GM12878 (cell line): ENCODE data around the gene NQO1. TPM values are rescaled to one million over a fixed set of nuclear protein-coding genes. Genes with fewer than 3 reads are reported as not detected.

Experiments
- ATAC-seq: fragments of 200-7000 bp; cut with Tn5 transposase; 3 replicates; pipeline ENCODE4 v1.9.1; 2020; ENCODE audit warnings: mild to moderate bottlenecking, moderate library complexity
- BruUV-seq: library from RNA; stranded (reverse); fragments of 400-500 nt; replicated peaks from 2 replicates; lab custom pipeline; 2021; lab: Mats Ljungman, UMichigan
- CTCF ChIA-PET: fragments of 300-600 bp; sonication (Branson Sonifier 250); formaldehyde crosslinking; extraction: SDS; loops from one replicate; lab custom pipeline; 2021; ENCODE audit warnings: inconsistent platforms; lab: Yijun Ruan, JAX
- POLR2A ChIA-PET: fragments of 350-600 bp; formaldehyde crosslinking; extraction: SDS; loops from one replicate; lab custom pipeline; 2021; ENCODE audit warnings: inconsistent platforms; lab: Charles Lee
- RAD21 ChIA-PET: fragments of 300-600 bp; sonication (Branson Sonifier 250); formaldehyde crosslinking; loops from one replicate; lab custom pipeline; 2023; ENCODE audit warnings: antibody characterized with exemption; ENCODE audit not compliant: unreplicated experiment; lab: Charles Lee
- SMC1A ChIA-PET: fragments of 300-600 bp; sonication (Branson Sonifier 250); formaldehyde crosslinking; loops from one replicate; lab custom pipeline; 2023; ENCODE audit not compliant: unreplicated experiment, uncharacterized antibody; lab: Charles Lee
- DNase-seq: peaks from one replicate; pipeline ENCODE4 v3.0.0-alpha.2; 2011; ENCODE audit warnings: low read depth, low spot score
- FAIRE-seq: peaks from 3 replicates; lab custom pipeline; 2011; peaks lifted over from hg19 to GRCh38; lab: Jason Lieb, UNC
- H2AFZ ChIP-seq: 2 replicates; pipeline ENCODE4 v1.6.0; 2011; ENCODE audit warnings: low read depth, low read length, control low read depth; ENCODE audit not compliant: control insufficient read depth
- H3K27ac ChIP-seq: 2 replicates; pipeline ENCODE4 v1.5.1; 2011; ENCODE audit warnings: control low read depth; ENCODE audit not compliant: control insufficient read depth, insufficient read depth
- H3K27me3 ChIP-seq, 2 experiments: replicated peaks in 1 of 2; 2 replicates each; pipeline versions ENCODE4 v1.6.0 to v1.6.1; 2011; ENCODE audit warnings: low read length in 1 of 2; ENCODE audit not compliant: control insufficient read depth in 2 of 2, insufficient read depth in 2 of 2
- H3K36me3 ChIP-seq, 2 experiments: 2 replicates each; pipeline ENCODE4 v1.5.1; 2011; ENCODE audit warnings: low read length in 1 of 2; ENCODE audit not compliant: control insufficient read depth in 2 of 2, insufficient read depth in 2 of 2
- H3K4me1 ChIP-seq: 2 replicates; pipeline ENCODE4 v1.6.1; 2011; ENCODE audit warnings: mild to moderate bottlenecking, low read length, moderate library complexity, mixed read lengths; ENCODE audit not compliant: control insufficient read depth, insufficient read depth
- H3K4me2 ChIP-seq: 2 replicates; pipeline ENCODE4 v1.6.0; 2011; ENCODE audit warnings: control low read depth; ENCODE audit not compliant: control insufficient read depth, insufficient read depth
- H3K4me3 ChIP-seq: fragments of 200-600 bp; sonication (generic); 2 replicates; pipeline ENCODE4 v1.5.1; 2016
- H3K79me2 ChIP-seq: 2 replicates; pipeline ENCODE4 v1.6.0; 2011; ENCODE audit warnings: low read length; ENCODE audit not compliant: control insufficient read depth, insufficient read depth
- H3K9ac ChIP-seq: 2 replicates; pipeline ENCODE4 v1.8.0; 2011; ENCODE audit warnings: low read length, control low read depth, mixed read lengths; ENCODE audit not compliant: control insufficient read depth, insufficient read depth
- H3K9me3 ChIP-seq: replicated peaks from 3 replicates; pipeline ENCODE4 v1.5.1; 2011; ENCODE audit warnings: mild to moderate bottlenecking, low read length; ENCODE audit not compliant: control insufficient read depth, insufficient read depth
- H4K20me1 ChIP-seq: 2 replicates; pipeline ENCODE4 v1.6.0; 2011; ENCODE audit not compliant: control insufficient read depth, insufficient read depth
- BHLHE40 ChIP-seq, 2 experiments: fragments of 450-650 bp in 1 of 2; IDR thresholded peaks; 2 replicates each; pipeline ENCODE4 v1.6.1; 2011 to 2017; ENCODE audit warnings: low read depth in 2 of 2, borderline replicate concordance in 1 of 2, improper control_type of control experiment in 1 of 2, low read length in 1 of 2, mild to moderate bottlenecking in 1 of 2
- GABPA ChIP-seq: IDR thresholded peaks from 2 replicates; pipeline ENCODE4 v1.6.1; 2014; ENCODE audit warnings: antibody characterized with exemption, low read depth, mild to moderate bottlenecking, inconsistent platforms
- MXI1 ChIP-seq: fragments of 150-350 bp; IDR thresholded peaks from 2 replicates; pipeline ENCODE4 v1.6.1; 2011; ENCODE audit warnings: low read depth, mild to moderate bottlenecking, inconsistent platforms, low read length, improper control_type of control experiment
- NFYB ChIP-seq: IDR thresholded peaks from 2 replicates; pipeline ENCODE4 v1.6.1; 2011; ENCODE audit warnings: low read depth, mild to moderate bottlenecking, low read length, improper control_type of control experiment, moderate library complexity; ENCODE audit not compliant: insufficient read depth
- NR2F1 ChIP-seq: fragments of 450-650 bp; conservative IDR thresholded peaks from 2 replicates; pipeline ENCODE4 v1.6.1; 2017; ENCODE audit warnings: mild to moderate bottlenecking
- POLR2AphosphoS5 ChIP-seq: IDR thresholded peaks from 2 replicates; pipeline ENCODE4 v1.6.1; 2011; ENCODE audit warnings: mild to moderate bottlenecking, low read length, inconsistent platforms
- SP1 ChIP-seq: IDR thresholded peaks from one replicate; pipeline ENCODE4 v1.6.1; 2011; ENCODE audit warnings: low read depth, low read length
- SUPT20H ChIP-seq: IDR thresholded peaks from 2 replicates; pipeline ENCODE4 v1.6.1; 2011; ENCODE audit warnings: low read depth, mild to moderate bottlenecking, low read length, moderate library complexity, borderline replicate concordance; ENCODE audit not compliant: control insufficient read depth
- ZBED1 ChIP-seq: IDR thresholded peaks from 2 replicates; pipeline ENCODE4 v1.6.1; 2016; ENCODE audit warnings: borderline replicate concordance
- ZBTB11 ChIP-seq: fragments of 450-650 bp; formaldehyde crosslinking; IDR thresholded peaks from 2 replicates; pipeline ENCODE4 v1.5.0; 2022; ENCODE audit warnings: mild to moderate bottlenecking, missing genetic modification characterization
- WGBS: methylation state at CpG from one replicate; pipeline ENCODE4 v1.1.6; 2016; ENCODE audit warnings: low lambda C conversion rate; ENCODE audit not compliant: insufficient replicate concordance, insufficient coverage; ENCODE audit errors: missing lambda C conversion rate; 5-methylcytosine and 5-hydroxymethylcytosine counted together
- in situ Hi-C: fragments of 300-500 bp; cut with MboI; formaldehyde crosslinking; loops from 9 replicates; pipeline ENCODE4 v1.14.3; 2018; ENCODE audit warnings: mixed read lengths
- intact Hi-C: fragments of 100-400 bp; cut with micrococcal nuclease; formaldehyde crosslinking; loops from one replicate; pipeline ENCODE4 v1.14.2; 2022; ENCODE audit not compliant: unreplicated experiment
- polyA plus RNA-seq, 11 experiments: library from polyadenylated mRNA; depleted of rRNA in 4 of 11; unstranded in 6 of 11; stranded (reverse) in 5 of 11; fragments of >200 nt; fragmentation: Nextera tagmentation in 4 of 11; fragmentation: Illumina TruSeq in 1 of 11; extraction: Ambion mirVana in 4 of 11; extraction: Trizol in 1 of 11; gene quantifications; 1 replicate in 1 of 11; 2 replicates in 10 of 11; pipeline versions ENCODE4 v1.2.1 to v1.2.3, GENCODE V29; 2011 to 2016; ENCODE audit warnings: inconsistent platforms in 2 of 11, missing spikeins in 2 of 11, low read depth in 1 of 11
- total RNA-seq, 4 experiments: library from RNA; depleted of rRNA in 3 of 4; stranded (reverse); fragments of >200 nt in 3 of 4; fragmentation: Illumina TruSeq in 1 of 4; extraction: Trizol in 1 of 4; gene quantifications; 2 replicates each; pipeline versions ENCODE4 v1.2.1 to v1.2.3, GENCODE V29; 2013 to 2021
- TF ChIP-seq, protein P1 (sequence below): fragments of 450-650 bp; IDR thresholded peaks from 2 replicates; pipeline ENCODE4 v1.6.1; 2016; ENCODE audit warnings: mild to moderate bottlenecking
- TF ChIP-seq, protein P2 (sequence below): fragments of 450-650 bp; IDR thresholded peaks from 2 replicates; pipeline ENCODE4 v1.6.1; 2018; ENCODE audit warnings: borderline replicate concordance, mild to moderate bottlenecking; ENCODE audit not compliant: partially characterized antibody

NQO1 gene
- total and polyA plus RNA-seq, 10 of the 15 experiments (the other 5 are each of a cell fraction or from before 2014, with no cell fraction given): 24.6 to 84.9 (median 34.6) TPM

DNA sequence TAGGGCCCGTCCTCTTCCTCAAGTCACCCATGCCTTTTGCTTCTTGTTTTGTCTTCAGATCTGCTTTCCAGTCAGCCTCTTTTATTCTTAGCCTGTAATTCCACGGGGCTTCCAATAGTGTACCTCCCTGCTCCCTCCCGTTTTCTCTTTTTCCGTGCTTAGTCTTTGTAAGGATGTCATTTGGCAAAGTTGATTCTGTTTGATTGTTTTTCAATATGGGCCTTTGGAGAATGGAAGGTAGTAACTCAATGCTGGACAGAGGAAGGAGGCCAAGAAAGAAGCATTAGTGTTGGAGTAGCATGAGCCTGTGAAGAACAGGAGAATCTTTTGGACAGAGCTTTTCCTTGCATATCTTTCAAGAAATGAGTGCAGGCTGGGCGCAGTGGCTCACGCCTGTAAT, 42.3 kb upstream of the NQO1 start:
- Histone ChIP-seq H2AFZ (no peak overlapping the region), H3K27ac (no peak overlapping the region), H3K36me3 (no peaks in the 10 kb centered on the region), H3K9ac (no peak overlapping the region), H3K4me1 (peaks cover 29% of the 10 kb centered on the region), H3K27me3 (no peaks in the 10 kb centered on the region), H3K4me2 (no peak overlapping the region), H3K4me3 (no peak overlapping the region), H3K79me2 (peaks cover 26% of the 10 kb centered on the region), H3K9me3 (no peaks in the 10 kb centered on the region; the same call in 2 of the 3 replicates), H4K20me1 (no peaks in the 10 kb centered on the region)
- ChIA-PET SMC1A (no interaction called here), POLR2A (no interaction called here), CTCF (interaction anchor here (4.7 kb wide), 1 partner anchor 14 kb away, joined by 23 read pairs; the partner anchor contains the start of gene NOB1), RAD21 (no interaction called here)
- in situ Hi-C loops: no loop called here
- intact Hi-C loops: no loop called here
- FAIRE-seq (no peak), DNase-seq (no peak), ATAC-seq (no peak)
- 96% methylated on average over 6 of the region's 6 CpGs for WGBS
- no TSS peak for BruUV-seq
- TF ChIP-seq BHLHE40 (IDR thresholded peaks at IDR 0.05; ENCODE audit: borderline replicate concordance in 1 of 2, low read depth in 2 of 2, low read length in 1 of 2) (no peak), MXI1 (no peak), ZBTB11 (no peak), SP1 (no peak), POLR2AphosphoS5 (no peak), ZBED1 (no peak), GABPA (no peak), NFYB (no peak), SUPT20H (no peak), NR2F1 (no peak)
- TF ChIP-seq, protein P1, sequence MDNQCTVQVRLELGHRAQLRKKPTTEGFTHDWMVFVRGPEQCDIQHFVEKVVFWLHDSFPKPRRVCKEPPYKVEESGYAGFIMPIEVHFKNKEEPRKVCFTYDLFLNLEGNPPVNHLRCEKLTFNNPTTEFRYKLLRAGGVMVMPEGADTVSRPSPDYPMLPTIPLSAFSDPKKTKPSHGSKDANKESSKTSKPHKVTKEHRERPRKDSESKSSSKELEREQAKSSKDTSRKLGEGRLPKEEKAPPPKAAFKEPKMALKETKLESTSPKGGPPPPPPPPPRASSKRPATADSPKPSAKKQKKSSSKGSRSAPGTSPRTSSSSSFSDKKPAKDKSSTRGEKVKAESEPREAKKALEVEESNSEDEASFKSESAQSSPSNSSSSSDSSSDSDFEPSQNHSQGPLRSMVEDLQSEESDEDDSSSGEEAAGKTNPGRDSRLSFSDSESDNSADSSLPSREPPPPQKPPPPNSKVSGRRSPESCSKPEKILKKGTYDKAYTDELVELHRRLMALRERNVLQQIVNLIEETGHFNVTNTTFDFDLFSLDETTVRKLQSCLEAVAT: no peak
- TF ChIP-seq, protein P2, sequence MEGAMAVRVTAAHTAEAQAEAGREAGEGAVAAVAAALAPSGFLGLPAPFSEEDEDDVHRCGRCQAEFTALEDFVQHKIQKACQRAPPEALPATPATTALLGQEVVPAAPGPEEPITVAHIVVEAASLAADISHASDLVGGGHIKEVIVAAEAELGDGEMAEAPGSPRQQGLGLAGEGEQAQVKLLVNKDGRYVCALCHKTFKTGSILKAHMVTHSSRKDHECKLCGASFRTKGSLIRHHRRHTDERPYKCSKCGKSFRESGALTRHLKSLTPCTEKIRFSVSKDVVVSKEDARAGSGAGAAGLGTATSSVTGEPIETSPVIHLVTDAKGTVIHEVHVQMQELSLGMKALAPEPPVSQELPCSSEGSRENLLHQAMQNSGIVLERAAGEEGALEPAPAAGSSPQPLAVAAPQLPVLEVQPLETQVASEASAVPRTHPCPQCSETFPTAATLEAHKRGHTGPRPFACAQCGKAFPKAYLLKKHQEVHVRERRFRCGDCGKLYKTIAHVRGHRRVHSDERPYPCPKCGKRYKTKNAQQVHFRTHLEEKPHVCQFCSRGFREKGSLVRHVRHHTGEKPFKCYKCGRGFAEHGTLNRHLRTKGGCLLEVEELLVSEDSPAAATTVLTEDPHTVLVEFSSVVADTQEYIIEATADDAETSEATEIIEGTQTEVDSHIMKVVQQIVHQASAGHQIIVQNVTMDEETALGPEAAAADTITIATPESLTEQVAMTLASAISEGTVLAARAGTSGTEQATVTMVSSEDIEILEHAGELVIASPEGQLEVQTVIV: no peak
